ENCODE measurements around the gene CSF1R.

CSF1R gene

DNA sequence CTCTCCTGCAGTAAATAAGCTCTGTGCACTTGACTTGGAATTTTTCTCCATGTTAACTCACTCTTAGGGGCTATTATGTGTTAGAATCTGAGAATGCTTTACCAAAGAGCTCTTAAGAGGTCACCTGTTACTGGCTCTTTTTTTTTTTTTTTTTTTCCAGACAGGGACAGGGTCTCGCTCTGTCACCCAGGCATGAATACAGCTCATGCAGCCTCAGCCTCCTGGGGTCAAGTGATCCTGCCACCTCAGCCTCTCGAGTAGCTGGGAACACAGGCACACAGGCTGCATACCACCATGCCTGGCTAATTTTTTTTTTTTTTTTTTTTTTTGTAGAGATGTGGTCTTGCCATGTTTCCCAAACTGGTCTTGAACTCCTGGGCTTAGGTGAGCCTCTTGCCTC is 63.7 kb downstream of the CSF1R start:
- DNase-seq (ENCODE audit: low spot score): no peak

DNA sequence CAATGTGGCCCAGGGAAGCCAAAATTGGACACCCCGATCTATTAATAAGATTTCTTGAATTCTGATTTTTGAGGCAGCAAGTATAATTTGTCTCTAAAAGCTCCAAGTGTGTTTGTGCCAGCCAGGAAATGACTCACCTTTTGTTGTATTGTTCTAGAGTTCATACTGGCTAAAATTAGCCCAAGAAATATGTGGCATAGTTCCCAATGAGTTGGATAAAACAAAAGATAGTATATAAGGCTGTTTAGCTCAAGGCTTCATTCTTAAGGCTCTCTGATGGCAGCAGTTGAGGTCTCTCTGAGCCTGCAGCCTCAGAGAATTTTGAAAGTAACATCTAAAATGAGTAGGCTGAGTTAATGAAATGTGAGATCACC is 64.2 kb downstream of the CSF1R start:
- DNase-seq (ENCODE audit: low spot score): no peak

DNA sequence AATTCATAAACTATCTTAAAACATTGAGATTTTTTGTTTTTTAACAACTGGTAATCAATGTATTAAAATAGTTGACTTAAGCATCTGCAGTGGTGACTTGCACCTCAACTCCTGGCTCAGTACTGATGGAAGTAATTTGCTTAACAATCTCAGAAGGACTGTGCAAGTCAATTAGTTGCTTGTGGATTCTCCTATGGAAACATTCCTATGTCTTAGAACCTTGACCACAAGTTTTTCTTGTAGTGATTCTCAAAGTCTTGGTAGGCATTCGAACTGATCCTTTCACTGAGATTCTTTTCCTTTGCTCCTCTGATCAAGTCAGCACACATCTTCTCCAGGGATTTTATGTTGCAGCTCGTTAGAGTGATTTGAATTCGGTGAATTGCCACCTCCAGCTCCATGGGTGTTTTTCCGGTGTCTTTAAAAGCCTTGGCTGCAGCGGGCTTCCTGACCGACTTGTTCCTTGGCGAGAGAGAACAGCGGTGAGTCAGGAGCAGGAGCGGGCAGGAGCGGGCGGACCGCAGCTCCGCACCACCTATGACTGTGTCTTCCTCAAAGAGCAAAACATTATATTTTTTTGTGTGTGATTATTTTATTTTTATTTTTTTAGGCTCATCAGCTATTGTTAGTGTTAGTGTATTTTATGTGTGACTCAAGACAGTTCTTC is 64.7 kb downstream of the CSF1R start:
- no peak for DNase-seq (ENCODE audit: low spot score)

DNA sequence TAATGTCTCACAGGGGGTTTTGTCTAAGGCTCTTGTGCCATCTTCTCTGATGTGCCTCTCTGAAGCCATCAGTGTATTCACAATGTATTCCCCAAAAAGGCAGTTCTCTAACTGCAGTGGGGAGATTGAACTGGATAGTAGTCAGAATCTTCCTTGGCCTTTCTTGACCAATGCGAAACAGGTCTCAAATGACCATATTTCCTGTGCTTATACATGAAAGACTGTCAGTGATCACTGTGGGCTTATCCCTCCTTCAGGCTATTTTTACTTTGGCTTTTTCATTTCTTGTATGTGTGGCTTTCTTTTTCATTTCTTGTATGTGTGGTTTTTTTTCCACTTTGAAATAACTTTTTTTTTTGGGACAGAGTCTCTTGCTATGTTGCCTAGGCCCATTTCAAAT is 66.1 kb downstream of the CSF1R start:
- no peak for DNase-seq (ENCODE audit: low spot score)

GRCh38 chr5:150017226-150018005 is 68.9 kb downstream of the CSF1R start:
- no peak for DNase-seq (ENCODE audit: low spot score)

DNA sequence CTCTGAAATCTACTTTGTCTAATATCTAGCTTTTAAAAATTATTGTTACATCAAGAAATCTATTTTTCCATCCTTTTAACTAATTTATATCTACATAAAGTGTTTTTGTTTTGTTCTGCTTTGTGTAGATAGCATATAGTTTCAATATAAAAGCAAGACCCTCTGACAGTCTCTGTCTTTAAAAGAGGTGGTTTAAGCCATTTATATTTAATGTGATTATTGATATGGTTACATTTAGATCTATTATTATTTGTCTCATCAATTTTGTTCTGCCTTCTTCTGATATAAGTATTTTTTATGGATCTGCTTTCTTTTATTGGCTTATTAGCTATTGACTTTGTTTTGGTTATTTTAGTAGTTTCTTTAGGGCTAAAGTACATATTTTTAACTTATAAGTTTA is 69.8 kb downstream of the CSF1R start:
- no peak for DNase-seq (ENCODE audit: low spot score)

GRCh38 chr5:150015415-150015814 is 70.9 kb downstream of the CSF1R start:
- no peak for DNase-seq (ENCODE audit: low spot score)

GRCh38 chr5:150014456-150014855 is 71.9 kb downstream of the CSF1R start:
- no peak for DNase-seq (ENCODE audit: low spot score)

DNA sequence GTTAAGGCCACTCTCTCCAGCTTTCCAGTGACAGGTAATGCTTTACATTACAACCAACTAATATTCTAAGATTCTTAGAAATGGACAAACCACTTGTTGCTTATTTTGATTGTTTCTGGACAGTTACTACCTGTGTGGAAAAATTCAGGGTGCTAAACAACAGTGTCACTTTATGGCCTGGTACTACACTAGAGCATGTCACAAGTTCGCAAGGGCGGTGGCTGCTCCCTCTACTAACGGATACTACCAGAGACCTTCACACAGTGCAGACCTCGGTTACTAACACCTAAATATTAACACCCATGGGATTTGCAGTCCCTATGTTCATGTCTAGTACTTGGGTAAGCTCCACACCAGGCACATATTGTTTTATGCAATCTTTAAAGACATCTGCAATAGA is 72.4 kb downstream of the CSF1R start:
- DNase-seq (ENCODE audit: low spot score): no peak

- DNase-seq (ENCODE audit: low spot score): no peak
Measured at GRCh38 chr5:150009671-150010387, 76.5 kb downstream of the CSF1R start.

DNA sequence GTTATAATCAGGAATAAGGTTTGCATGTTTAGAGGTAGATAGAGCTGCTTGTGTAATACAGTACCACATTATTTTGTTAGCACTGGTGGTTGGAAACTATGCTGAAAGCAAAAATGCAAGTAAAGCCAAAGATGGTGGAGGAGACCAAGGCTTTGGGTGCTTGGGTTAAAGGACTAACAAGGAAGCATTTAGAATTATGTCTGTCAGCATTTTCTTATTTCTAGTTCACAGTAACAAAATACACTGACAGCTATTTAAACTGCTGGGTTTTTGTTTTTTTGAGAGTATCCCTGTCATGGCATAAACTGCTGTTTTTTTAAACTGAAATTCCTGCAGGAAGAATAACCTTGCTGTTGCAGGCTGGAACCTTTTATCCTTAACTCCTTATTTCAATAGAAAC is 79.3 kb downstream of the CSF1R start:
- no peak for DNase-seq (ENCODE audit: low spot score)

GRCh38 chr5:150006318-150006717 is 80.0 kb downstream of the CSF1R start:
- no peak for DNase-seq (ENCODE audit: low spot score)

Measured in NAMALWA (cell line).